GM21381 (cell line): ENCODE measurements around the gene CDRT4.
"Not testable (repeated sequence)": the region's sequence is repeated elsewhere in the genome, so short reads cannot be mapped to it uniquely, and the experiment has no call there.

Experiments
- ATAC-seq: cut with Tn5 transposase; IDR thresholded peaks from one replicate; pipeline ENCODE4 v1.9.1; 2021; ENCODE audit warnings: mild to moderate bottlenecking, moderate library complexity; ENCODE audit not compliant: unreplicated experiment

The CDRT4 gene

DNA sequence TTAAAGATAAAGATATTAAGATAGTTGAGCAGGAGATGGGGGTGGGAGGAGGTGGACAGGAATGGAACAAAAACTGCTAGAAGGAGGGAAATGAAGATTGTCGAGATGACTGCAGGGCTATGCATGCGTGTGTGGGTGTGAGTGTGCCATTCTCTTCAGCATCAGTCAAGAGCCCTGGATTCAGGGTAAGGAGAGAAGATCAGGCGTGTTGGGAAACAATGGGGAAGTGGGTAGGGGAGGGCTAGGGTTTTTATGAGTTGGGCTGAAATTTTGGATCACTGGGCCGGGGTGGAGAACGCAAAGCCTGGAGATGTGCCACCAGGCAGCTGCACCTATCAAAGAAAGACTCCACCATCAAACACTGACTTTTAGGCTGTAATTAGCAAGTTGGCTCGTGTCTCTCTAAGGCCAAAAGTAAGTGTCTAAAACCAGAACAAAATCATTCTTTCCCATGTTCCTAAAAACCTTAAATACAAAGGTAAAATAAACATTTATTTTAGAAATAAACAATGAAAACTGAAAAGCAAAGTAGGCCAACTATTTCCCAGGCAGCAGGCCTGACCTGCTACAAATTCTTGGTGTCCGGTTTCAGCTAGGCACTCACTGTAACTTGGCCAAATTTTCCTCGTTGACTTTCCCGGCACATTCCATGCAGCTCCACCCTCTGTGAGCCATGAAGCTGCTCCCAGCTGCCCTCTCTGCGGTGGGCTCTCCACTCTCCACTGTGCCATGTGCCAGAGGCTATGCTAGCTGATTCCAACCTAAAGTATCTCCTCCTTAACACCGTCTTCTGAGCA is 4.2 kb downstream of the CDRT4 start:
- no peak for ATAC-seq

DNA sequence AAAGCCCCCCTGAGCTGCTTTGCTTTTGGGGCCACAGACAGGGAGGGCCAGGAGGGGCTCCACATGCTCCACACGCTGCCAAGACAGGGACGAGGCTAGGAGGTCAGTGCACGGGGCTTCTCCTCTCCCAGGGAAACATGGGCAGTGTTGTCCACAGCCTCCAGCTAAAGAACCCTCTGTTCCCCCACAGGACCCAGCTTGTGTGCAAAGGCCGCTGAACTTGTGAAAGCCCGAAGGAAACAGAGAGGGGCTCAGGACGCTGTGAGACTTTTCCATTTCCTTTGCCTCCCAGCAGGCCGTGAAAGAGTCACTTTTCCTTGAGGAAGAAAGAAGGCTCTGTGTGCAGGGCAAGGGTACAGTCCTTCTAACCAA is 9.7 kb downstream of the CDRT4 start:
- ATAC-seq, result no peak

DNA sequence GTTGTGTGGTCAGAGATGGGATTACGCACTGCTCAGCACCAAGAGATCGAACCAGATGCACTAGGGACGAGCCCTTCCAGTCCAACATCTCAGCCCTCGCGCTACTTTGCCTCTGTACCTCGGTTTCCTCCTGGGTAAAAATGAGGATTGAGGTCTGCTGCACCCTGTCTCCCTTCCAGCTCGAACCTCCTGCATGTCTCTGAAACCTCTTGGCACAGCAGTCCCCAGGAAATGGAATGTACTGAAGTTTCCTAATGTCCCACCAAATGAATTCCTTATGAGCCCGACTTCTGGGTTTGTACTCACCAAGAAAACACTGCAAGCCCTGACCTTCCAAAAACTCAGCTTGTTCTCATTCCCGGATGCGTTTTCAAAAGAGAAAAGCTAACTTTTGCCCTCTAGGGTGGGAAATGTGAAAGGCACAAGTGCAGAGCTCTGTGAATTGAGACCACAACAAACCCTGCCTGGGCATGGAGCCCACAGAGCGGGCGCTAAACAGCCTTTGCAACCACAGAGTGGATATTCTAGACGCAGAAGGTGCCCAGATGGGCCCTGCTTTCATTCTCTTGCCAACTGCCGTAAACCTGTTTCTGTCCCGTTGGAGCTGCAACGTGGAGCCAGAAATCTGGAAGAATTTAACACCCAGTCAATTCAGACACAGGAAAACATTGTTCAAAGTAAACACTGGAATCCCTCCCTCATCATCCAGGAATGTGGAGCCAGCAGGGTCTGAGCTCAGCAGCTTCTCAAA is 10.3 kb downstream of the CDRT4 start:
- no peak for ATAC-seq

DNA sequence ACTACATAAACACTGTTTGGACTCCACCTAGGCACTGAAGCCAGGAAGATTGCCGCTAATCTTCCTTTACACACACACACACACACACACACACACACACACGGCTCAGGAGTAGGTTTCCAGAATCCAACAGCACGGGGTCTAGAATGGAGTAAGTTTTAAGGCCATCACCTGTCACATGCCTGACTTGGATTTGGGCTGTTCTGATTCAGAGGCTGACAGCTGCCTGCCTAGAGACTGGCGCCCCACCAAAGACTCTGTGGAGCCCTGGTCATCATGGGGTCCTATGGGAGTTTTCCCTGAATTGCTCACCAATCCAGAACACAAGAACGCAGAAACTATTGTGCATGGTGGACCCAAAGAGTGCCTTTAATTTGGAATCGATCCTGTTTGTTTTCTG is 10.9 kb downstream of the CDRT4 start:
- ATAC-seq, result no peak

DNA sequence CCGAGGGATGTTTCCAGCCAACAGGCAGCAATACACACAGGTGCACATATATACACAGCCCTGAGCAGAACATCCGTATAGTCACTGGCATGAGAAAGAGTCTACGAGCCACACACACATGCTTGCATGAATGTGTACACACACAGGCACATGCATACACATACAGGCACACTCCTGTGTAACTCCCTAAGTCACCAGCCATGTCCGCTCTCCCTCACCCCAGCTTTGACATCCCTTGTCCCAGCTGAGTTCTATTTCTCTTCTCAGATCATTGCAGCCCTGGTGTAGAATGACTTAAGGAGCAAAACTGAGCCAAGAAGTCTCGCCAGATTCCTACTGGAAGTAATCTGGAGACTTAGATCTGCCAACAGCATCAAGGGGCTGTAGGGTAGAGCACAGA is 13.1 kb downstream of the CDRT4 start:
- no peak for ATAC-seq

DNA sequence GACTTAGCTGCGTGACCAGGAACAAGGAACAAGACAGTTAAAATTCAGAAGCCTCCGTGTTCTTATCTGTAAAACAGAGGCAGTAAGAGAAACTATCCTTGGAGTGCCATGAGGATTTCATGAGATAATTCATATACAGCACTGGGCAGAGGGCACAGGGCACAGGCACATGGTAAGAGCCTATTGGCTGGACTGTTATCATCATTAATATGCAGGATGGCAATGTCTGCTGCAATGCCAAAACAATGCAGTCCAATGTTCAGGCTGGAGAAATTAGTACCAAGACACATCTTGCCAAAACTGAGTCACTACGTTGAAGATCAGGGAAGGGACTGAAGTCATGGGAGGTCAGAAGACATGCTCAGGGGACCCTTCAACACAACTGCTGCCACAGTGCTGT is 13.6 kb downstream of the CDRT4 start:
- ATAC-seq, result no peak

DNA sequence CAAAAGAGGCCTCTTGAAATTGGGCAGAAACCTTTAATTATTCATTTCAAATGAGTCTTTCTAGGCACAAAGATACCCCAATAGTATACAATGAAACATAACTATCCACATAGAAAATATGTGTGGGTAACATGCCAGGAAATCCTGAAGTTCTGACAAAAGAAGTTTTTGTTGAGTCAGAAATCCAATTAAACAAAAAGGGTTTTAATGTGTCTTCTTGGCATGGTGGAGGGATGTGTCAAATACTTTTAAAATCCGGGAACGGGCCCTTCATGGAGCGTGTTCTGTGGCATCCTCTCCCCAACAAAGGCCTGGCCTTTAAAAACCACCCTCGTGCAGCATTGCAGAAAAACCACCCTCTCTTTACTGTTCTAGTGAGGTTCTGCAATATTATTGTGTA is 14.2 kb downstream of the CDRT4 start:
- ATAC-seq, result no peak

DNA sequence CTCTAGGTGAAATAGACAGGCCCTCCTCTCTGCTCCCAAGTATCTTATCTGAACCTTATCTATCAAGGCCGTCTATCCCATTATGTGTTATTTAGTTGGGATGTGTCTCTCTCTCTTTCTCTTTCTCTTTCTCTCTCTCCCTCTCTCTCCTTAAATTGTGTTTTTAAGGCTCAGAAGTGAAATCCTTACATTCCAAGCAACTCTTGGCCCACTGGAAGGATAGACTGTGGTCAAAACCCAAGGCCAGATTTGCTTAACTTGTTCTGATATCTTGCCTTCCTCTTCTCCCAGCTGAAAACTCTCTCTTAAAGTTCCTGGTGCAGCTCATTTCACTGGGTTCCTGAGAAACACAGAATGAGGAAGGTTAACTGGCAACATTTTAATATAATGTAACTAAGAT is 14.7 kb downstream of the CDRT4 start:
- no peak for ATAC-seq

DNA sequence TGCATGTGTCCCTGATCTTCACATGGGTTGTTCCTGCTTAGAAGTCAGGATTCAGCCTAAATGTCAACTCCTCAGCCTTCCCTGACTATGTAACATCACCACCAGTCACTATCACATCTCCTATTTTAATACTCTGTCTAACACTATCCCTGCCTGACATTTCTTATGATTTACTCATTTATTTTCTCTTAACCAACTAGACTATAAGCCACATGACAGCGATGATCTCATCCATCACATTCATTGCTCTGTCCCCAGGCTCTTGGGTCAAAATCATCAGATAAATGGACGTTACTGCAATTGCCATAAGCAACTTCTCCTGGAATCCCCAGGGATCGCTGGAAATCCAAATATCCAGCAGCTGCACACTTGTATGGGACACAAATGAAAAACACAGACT is 15.7 kb downstream of the CDRT4 start:
- ATAC-seq, result no peak

DNA sequence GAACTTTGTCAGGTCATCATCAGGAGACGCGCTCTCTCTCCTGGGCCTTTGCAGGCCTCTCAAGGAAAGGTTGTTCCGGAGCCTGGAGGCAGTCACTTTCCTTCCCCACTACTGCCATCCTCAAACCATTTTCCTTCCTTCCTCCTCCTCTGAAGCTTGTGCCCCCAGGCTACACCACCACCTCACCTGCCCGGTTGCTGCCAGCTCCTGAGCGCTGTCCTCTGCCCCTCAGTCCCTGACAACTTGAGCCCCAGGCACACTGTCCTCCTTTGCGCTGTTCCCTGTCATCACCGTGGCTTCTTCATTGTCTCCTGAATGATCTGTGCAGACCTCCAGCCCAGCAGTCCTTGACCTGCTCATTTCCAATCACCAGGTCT is 18.9 kb downstream of the CDRT4 start:
- ATAC-seq, result no peak

DNA sequence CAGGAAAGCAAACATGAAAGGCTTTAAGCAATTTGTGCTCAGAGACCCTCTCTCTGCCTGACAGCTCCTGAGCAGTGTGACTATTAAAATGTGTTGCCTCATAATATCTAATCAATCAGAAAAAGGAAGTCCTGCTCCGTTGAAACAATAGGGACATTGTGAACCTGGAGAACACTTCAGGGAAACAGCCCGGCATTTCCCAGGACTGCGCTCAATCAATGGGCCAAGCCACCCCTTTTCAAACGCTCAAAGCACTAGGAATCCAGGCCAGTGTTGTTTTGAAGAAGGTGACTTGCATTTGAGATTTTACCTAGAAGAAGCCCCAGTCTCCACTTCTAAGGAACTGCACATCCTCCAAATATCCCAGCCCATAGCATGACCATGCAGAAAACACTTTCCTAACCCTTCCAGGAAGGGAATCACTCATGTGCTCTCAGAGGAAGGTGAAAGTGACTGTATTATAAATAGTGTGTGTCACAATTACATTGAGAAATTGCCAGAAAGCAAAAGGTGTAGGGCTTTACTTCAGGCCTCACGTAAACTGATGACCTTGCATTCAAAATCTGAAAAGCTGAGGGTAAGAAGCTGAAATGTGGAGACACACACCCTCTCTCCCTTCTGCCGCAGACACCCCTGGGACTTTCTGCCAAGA is 19.4 kb downstream of the CDRT4 start:
- ATAC-seq, result no peak

DNA sequence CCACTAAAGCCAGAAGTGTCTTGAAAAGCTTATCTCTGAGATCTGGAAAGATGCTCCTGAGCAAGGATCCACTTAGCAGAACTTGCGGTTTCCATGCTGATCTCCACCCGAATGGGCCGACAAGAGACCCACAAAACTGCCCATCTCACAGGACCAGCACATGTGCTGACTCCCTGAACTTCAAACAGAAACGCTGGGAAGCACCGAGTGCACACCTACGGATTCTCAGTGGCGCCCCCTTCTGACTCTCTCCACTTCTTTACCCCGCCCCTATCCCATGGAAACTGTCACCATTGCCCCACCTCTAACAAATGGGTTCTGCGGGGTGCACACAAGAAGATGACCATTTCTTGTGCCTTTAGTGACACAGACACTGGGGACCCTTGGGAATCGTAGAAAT is 21.4 kb downstream of the CDRT4 start:
- ATAC-seq, result no peak

DNA sequence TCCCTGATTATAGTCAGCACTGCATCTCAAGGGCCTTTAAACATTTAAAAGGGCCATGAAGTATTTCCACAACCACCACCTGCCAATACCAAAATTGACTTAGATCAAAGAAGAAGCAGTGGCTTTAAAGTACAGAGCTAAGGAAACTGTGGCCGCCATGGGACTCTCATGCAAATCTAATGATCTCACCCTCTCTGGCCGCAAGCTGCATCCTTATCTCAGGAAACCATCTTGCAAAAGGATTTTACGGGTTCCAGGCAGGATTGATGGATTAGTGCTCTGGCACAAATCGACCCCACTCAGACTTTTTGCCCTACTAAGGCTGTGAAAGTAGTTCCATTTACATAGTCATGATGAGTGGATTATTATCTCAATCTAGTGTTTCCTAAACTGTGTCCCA is 22.6 kb downstream of the CDRT4 start:
- ATAC-seq, result no peak

DNA sequence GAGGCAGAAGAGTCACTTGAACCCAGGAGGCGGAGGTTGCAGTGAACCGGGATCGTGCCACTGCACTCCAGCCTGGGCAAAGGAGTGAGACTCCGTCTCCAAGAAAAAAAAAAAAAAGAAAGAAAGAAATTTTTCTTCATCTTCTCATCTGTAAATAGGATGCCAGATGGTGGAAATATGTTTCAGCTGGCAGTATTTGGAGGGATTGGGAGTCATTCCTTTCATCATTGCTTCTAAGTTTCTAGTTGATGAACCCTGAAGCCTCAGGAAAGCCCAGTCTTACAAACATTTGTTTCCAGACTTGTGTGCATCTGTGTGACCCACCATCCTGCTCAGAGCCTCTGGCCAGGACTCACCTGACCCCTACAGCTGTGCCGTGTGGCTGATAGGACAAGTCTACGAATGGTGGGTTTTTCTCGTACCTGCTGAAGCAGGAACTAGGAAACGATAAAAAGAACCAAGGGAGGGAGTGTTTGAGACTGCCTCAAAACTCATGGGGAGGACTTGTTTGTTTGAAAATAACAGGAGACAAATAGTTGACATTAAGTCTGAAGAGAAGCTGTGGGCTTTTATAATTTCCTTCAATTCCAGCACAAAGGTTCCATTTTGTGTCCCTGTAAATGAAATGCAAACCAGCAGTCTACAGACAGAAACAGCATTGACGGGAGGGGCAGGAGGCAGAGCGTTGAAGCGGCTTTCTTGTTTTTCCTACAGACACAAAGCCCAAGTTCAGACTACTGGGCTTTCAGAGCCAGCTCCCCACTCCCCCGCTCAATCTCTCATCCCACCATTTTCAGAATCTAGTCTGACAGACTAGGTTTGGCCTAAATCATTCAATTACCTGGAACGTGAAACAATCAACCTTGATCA is 24.9 kb downstream of the CDRT4 start:
- no peak for ATAC-seq

DNA sequence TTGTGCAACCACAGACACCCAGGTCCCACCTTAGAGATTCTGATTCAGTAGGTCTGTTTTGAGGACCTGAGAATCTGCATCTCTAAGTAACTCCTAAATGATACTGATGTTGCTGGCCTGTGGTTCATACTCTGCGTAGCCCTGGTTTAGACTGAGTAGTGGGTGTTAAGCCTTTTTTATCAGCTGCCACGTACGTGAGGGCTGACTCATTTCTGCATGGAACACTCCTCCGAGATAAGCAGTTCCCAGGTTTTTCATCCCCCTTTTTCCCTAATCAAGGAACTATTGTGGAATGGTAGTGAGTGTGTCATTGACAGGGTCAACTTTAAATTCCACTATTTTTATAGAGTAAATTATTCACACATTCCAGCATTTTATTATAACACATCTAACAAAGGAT is 26.1 kb downstream of the CDRT4 start:
- ATAC-seq, result no peak

DNA sequence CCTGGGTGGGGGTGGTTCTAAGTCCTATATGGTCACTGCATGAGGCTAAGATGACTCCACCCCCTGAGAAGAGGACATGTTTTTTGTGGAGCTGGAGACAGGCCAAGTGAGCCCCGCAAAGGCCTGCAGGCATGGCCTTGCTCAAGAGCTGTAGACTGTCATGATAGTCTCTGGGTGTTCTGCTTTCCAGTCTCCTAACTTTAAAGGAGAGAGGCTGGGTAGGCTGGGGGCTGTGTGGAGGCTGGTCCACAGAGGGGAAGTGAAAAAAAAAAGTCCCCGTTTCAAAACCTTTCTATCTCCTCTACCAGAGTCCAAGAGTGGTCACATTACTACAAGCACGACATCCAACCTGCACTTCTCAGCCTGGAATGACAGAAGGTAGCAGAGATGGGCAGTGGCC is 27.1 kb downstream of the CDRT4 start:
- ATAC-seq, result no peak

DNA sequence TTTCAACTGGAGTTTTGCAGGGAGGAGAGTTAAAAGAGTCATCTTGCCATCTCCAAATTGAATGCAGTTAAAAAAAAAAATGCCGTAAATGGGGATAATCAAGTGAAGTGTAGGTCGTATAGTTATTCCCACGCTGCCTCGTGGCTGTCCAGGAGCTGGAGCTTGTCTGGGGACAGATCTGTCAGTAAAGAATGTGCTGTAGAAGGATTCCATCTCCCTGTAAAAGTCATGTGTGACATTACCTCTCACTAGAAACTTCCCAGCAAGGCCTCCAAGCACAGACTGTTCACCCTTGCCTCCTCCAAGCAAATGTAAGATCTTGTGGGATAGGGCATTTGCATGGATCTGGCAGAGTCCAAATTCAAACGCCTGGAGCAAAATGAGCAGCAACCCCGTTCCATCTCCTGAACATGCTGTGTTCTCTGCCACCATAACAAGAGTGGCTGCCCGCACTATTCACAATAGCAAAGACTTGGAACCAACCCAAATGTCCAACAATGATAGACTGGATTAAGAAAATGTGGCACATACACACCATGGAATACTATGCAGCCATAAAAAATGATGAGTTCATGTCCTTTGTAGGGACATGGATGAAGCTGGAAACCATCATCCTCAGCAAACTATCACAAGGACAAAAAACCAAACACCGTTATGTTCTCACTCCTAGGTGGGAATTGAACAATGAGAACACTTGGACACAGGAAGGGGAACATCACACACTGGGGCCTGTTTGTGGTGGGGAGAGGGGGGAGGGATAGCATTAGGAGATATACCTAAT is 28.0 kb downstream of the CDRT4 start:
- ATAC-seq, result not testable (repeated sequence)

DNA sequence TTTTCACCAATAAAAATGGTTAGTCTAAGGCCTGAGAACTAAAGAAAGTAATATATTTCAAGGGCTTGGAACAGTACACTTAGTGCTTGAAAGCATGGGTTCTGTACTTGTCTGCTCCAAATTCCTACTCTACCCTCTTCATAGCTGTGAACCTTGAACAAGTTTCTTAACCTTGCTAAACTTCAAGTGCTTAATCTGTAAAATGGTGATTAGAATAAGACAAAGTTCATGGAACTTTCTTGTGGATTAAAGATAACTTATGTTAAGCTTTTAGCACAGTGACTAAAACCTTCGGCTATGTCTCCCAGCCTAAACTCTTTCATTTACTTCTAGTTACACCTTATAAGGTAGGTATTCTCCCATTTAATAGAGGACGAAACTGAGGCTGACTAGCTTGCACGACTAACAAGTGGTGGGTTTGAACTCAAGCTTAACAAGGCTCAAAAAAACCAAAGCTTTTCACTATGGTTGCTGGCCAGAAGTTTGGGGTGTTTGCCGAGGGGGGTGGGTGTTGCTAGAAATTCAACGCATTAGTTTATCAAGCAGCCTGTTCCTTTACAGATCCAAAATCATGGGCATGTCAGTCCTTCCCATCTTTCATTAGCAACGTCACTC is 28.8 kb downstream of the CDRT4 start:
- no peak for ATAC-seq

DNA sequence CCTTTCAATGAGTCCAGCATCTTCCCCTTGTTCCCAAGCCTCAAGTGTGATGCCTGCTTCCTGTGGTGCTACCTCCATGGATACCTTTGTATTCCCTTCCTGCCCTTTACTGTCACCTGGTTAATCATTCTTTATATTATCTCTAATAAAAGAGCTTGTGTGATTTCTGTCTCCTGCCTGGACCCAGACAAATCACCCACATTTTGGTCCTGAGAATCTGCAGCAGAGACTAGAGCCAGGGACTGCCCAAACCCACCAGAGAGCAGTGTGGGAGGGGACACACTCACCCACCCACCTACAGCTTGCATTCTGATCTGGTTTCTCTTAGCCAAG is 30.2 kb downstream of the CDRT4 start:
- ATAC-seq, result no peak
